H1 (cell line): ENCODE data around the gene DOP1A. TPM values are rescaled to one million over a fixed set of nuclear protein-coding genes. Genes with fewer than 3 reads are reported as not detected.

Source experiments
- CTCF ChIA-PET: fragments of 300-600 bp; sonication (Branson Sonifier 250); formaldehyde crosslinking; loops from one replicate; lab custom pipeline; 2021; ENCODE audit not compliant: partially characterized antibody; lab: Charles Lee
- POLR2A ChIA-PET: fragments of 300-600 bp; sonication (Branson Sonifier 250); formaldehyde crosslinking; loops from one replicate; lab custom pipeline; 2021; ENCODE audit warnings: inconsistent platforms; ENCODE audit not compliant: partially characterized antibody; lab: Charles Lee
- DNase-seq, 2 experiments: peaks; one replicate each; pipeline versions ENCODE4 v3.0.0 to v3.0.0-alpha.2; 2010 to 2022; ENCODE audit warnings: low spot score in 2 of 2, low read depth in 1 of 2, mixed read lengths in 1 of 2
- FAIRE-seq: peaks from 2 replicates; lab custom pipeline; 2011; peaks lifted over from hg19 to GRCh38; lab: Jason Lieb, UNC
- H2AFZ ChIP-seq: 2 replicates; pipeline ENCODE4 v1.8.1; 2012; ENCODE audit warnings: low read length, inconsistent platforms
- H2AK5ac ChIP-seq: 2 replicates; pipeline ENCODE4 v1.6.1; 2013; ENCODE audit warnings: low read depth, low read length
- H2BK120ac ChIP-seq: replicated peaks from 2 replicates; pipeline ENCODE3; 2013; ENCODE audit warnings: low read depth, low read length, inconsistent platforms
- H2BK12ac ChIP-seq: 2 replicates; pipeline ENCODE4 v1.6.1; 2013; ENCODE audit warnings: low read depth, low read length
- H2BK15ac ChIP-seq: 2 replicates; pipeline ENCODE4 v1.6.1; 2013; ENCODE audit warnings: low read length
- H2BK20ac ChIP-seq: 2 replicates; pipeline ENCODE4 v1.6.1; 2013; ENCODE audit warnings: low read length
- H2BK5ac ChIP-seq: 2 replicates; pipeline ENCODE4 v1.6.1; 2013; ENCODE audit warnings: low read depth, low read length
- H3K14ac ChIP-seq: 2 replicates; pipeline ENCODE4 v1.6.1; 2013; ENCODE audit warnings: inconsistent platforms; ENCODE audit not compliant: insufficient read length
- H3K18ac ChIP-seq: 2 replicates; pipeline ENCODE4 v1.6.1; 2013; ENCODE audit warnings: low read length; ENCODE audit errors: extremely low read depth
- H3K23ac ChIP-seq: 2 replicates; pipeline ENCODE4 v1.6.1; 2013; ENCODE audit warnings: inconsistent platforms; ENCODE audit not compliant: insufficient read length
- H3K23me2 ChIP-seq: 2 replicates; pipeline ENCODE4 v1.6.1; 2013; ENCODE audit warnings: low read depth, low read length
- H3K27ac ChIP-seq: 2 replicates; pipeline ENCODE4 v1.6.1; 2011; ENCODE audit warnings: low read depth, low read length, inconsistent platforms
- H3K27me3 ChIP-seq, 4 experiments: replicated peaks in 1 of 4; 1 replicate in 1 of 4; 2 replicates in 3 of 4; pipeline versions ENCODE4 v1.6.1 to v1.8.1; 2011 to 2013; ENCODE audit warnings: low read length in 3 of 4, mild to moderate bottlenecking in 3 of 4, inconsistent platforms in 2 of 4, mixed read lengths in 2 of 4, moderate library complexity in 1 of 4; ENCODE audit not compliant: control insufficient read depth in 3 of 4, insufficient read depth in 3 of 4; ENCODE audit errors: extremely low read depth in 1 of 4
- H3K36me3 ChIP-seq, 4 experiments: 2 replicates each; pipeline versions ENCODE4 v1.6.1 to v1.8.1; 2011 to 2013; ENCODE audit warnings: mild to moderate bottlenecking in 4 of 4, low read length in 3 of 4, moderate library complexity in 2 of 4, control low read depth in 1 of 4, inconsistent platforms in 1 of 4; ENCODE audit not compliant: insufficient read depth in 4 of 4, control insufficient read depth in 2 of 4
- H3K4ac ChIP-seq: replicated peaks from 2 replicates; pipeline ENCODE3; 2013; ENCODE audit warnings: low read length, low read depth, mixed read lengths, inconsistent platforms; ENCODE audit not compliant: insufficient read length
- H3K4me1 ChIP-seq, 4 experiments: replicated peaks in 1 of 4; 1 replicate in 1 of 4; 2 replicates in 3 of 4; pipeline versions ENCODE4 v1.6.1 to v1.8.1; 2011 to 2013; ENCODE audit warnings: low read length in 3 of 4, inconsistent platforms in 2 of 4, mixed read lengths in 1 of 4; ENCODE audit not compliant: insufficient read depth in 4 of 4, control insufficient read depth in 3 of 4
- H3K4me2 ChIP-seq, 2 experiments: 2 replicates each; pipeline versions ENCODE4 v1.6.1 to v1.8.1; 2011 to 2013; ENCODE audit warnings: low read depth in 2 of 2, low read length in 2 of 2, control low read depth in 1 of 2, inconsistent platforms in 1 of 2, mild to moderate bottlenecking in 1 of 2; ENCODE audit not compliant: insufficient read depth in 1 of 2
- H3K4me3 ChIP-seq, 4 experiments: fragments of 200-600, 300-600 bp in 1 of 4; sonication (generic), shearing (Covaris generic), sonication (Bioruptor Twin) in 1 of 4; 2 replicates each; pipeline versions ENCODE4 v1.5.1 to v1.8.1; 2011 to 2016; ENCODE audit warnings: low read length in 4 of 4, low read depth in 3 of 4, control low read depth in 2 of 4, inconsistent platforms in 2 of 4, mild to moderate bottlenecking in 2 of 4, mixed read lengths in 1 of 4, moderate library complexity in 1 of 4; ENCODE audit not compliant: insufficient read depth in 2 of 4; ENCODE audit errors: extremely low read depth in 1 of 4
- H3K56ac ChIP-seq: replicated peaks from 2 replicates; pipeline ENCODE3; 2013; ENCODE audit warnings: low read depth, mild to moderate bottlenecking, mixed read lengths, low read length, inconsistent platforms; ENCODE audit not compliant: insufficient read length
- H3K79me1 ChIP-seq: 2 replicates; pipeline ENCODE4 v1.6.1; 2013; ENCODE audit warnings: low read depth, low read length, control low read depth
- H3K79me2 ChIP-seq, 2 experiments: 2 replicates each; pipeline versions ENCODE4 v1.6.1 to v1.8.1; 2012 to 2013; ENCODE audit warnings: low read length in 2 of 2, mild to moderate bottlenecking in 2 of 2, inconsistent platforms in 1 of 2; ENCODE audit not compliant: insufficient read depth in 2 of 2, control insufficient read depth in 1 of 2
- H3K9ac ChIP-seq, 4 experiments: replicated peaks in 1 of 4; 1 replicate in 1 of 4; 2 replicates in 3 of 4; pipeline versions ENCODE4 v1.6.1 to v1.8.1; 2011 to 2013; ENCODE audit warnings: low read depth in 3 of 4, low read length in 3 of 4, control low read depth in 2 of 4, mild to moderate bottlenecking in 2 of 4, moderate library complexity in 2 of 4, inconsistent platforms in 1 of 4; ENCODE audit errors: extremely low read depth in 1 of 4
- H3K9me3 ChIP-seq, 2 experiments: 2 replicates each; pipeline versions ENCODE4 v1.6.1 to v1.8.1; 2012 to 2013; ENCODE audit warnings: mild to moderate bottlenecking in 2 of 2, moderate library complexity in 2 of 2, control low read depth in 1 of 2, inconsistent platforms in 1 of 2, low read depth in 1 of 2, low read length in 1 of 2, mixed read lengths in 1 of 2; ENCODE audit not compliant: insufficient read depth in 2 of 2
- H4K20me1 ChIP-seq, 2 experiments: replicated peaks in 1 of 2; 2 replicates each; pipeline versions ENCODE3 to v1.8.1; 2011 to 2013; ENCODE audit warnings: inconsistent platforms in 2 of 2, low read length in 2 of 2, mild to moderate bottlenecking in 1 of 2; ENCODE audit not compliant: insufficient read depth in 2 of 2, control insufficient read depth in 1 of 2
- H4K5ac ChIP-seq: 2 replicates; pipeline ENCODE4 v1.6.1; 2013; ENCODE audit warnings: low read length, low read depth, mixed read lengths, inconsistent platforms; ENCODE audit not compliant: insufficient read length
- H4K8ac ChIP-seq: 2 replicates; pipeline ENCODE4 v1.8.0; 2013; ENCODE audit warnings: mild to moderate bottlenecking, moderate library complexity, low read length, inconsistent platforms; ENCODE audit not compliant: insufficient read depth; ENCODE audit errors: extremely low read depth
- H4K91ac ChIP-seq: replicated peaks from 2 replicates; pipeline ENCODE3; 2013; ENCODE audit warnings: low read length, mixed read lengths, inconsistent platforms; ENCODE audit not compliant: insufficient read length
- EP300 ChIP-seq, 2 experiments: IDR thresholded peaks; 1 replicate in 1 of 2; 2 replicates in 1 of 2; pipeline ENCODE4 v1.6.1; 2011 to 2012; ENCODE audit warnings: low read depth in 2 of 2, low read length in 2 of 2, mild to moderate bottlenecking in 2 of 2, borderline replicate concordance in 1 of 2, inconsistent platforms in 1 of 2, moderate library complexity in 1 of 2
- POU5F1 ChIP-seq: IDR thresholded peaks from 2 replicates; pipeline ENCODE4 v1.6.1; 2011; ENCODE audit warnings: low read depth, mild to moderate bottlenecking, low read length, moderate library complexity
- RXRA ChIP-seq: IDR thresholded peaks from 2 replicates; pipeline ENCODE4 v1.6.1; 2011; ENCODE audit warnings: low read depth, mild to moderate bottlenecking, low read length, moderate library complexity; ENCODE audit not compliant: insufficient read depth
- SAP30 ChIP-seq: fragments of 300-600 bp; sonication (generic); IDR thresholded peaks from 2 replicates; pipeline ENCODE4 v1.7.1; 2012; ENCODE audit warnings: low read length, moderate library complexity, mild to moderate bottlenecking, inconsistent platforms; ENCODE audit not compliant: insufficient read depth, insufficient replicate concordance
- TEAD4 ChIP-seq: IDR thresholded peaks from 2 replicates; pipeline ENCODE4 v1.6.1; 2012; ENCODE audit warnings: low read depth, low read length, inconsistent platforms, mixed read lengths
- WGBS, 2 experiments: shearing (Covaris generic) in 1 of 2; methylation state at CpG; one replicate each; pipeline versions ENCODE4 v1.1.6 to v1.1.7; 2013 to 2015; ENCODE audit warnings: low lambda C conversion rate in 2 of 2, mixed read lengths in 2 of 2, inconsistent platforms in 1 of 2, low coverage in 1 of 2, missing lambda C conversion rate in 1 of 2; ENCODE audit not compliant: insufficient replicate concordance in 2 of 2, insufficient coverage in 1 of 2, insufficient read length in 1 of 2; ENCODE audit errors: extremely low coverage in 1 of 2, missing lambda C conversion rate in 1 of 2; 5-methylcytosine and 5-hydroxymethylcytosine counted together
- polyA plus RNA-seq, 7 experiments: library from polyadenylated mRNA; depleted of rRNA in 3 of 7; stranded (reverse) in 5 of 7; unstranded in 2 of 7; fragments of >200 nt in 5 of 7; fragments of 200-250 nt in 2 of 7; gene quantifications; 1 replicate in 5 of 7; 2 replicates in 1 of 7; 4 replicates in 1 of 7; pipeline versions ENCODE4 v1.2.1 to v1.2.3, GENCODE V29; 2011 to 2013; ENCODE audit warnings: missing spikeins in 2 of 7, mixed read lengths in 2 of 7
- total RNA-seq: library from RNA; stranded (reverse); fragmentation: NEBNext Ultra II Directional; extraction: Animal tissue kit (Norgen Biotek cat#: 25700); gene quantifications from 2 replicates; pipeline ENCODE4 v1.2.1, GENCODE V29; 2021

Gene DOP1A
- total and polyA plus RNA-seq, 2 of the 8 experiments (the other 6 are each of a cell fraction or from before 2014, with no cell fraction given), result 7.5 to 14.7 TPM

DNA sequence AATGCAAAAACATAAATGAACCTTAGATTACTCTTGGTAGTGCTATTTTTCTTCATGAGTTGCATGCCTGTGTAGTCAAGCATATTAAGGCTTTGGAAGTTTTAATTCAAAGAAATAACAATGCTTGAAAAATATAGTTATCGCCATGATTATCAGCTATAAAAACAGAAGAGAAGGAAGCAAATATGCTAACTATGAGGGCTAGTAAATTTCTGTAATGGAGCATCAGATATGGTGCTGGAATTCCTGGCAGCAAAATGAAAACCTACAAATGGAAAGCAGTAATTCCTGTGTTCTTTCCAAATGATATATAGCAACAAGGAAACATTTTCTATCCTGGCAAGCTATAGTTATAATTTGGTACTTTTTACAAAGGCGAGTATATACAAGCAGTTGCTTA is 29.7 kb downstream of the DOP1A start:
- H3K18ac ChIP-seq, result no peak overlapping the region
- H3K23me2 ChIP-seq, result no peaks in the 10 kb centered on the region
- H3K4me2 ChIP-seq, result no peak overlapping the region
- H4K91ac ChIP-seq, result no peak overlapping the region
- H3K79me2 ChIP-seq, result peaks cover 0 to 4% of the 10 kb centered on the region in 2 experiments; a peak in 1 of 4 replicates
- H2BK120ac ChIP-seq, result no peak overlapping the region
- no peak overlapping the region for H3K4me3 ChIP-seq
- H3K14ac ChIP-seq, result no peak overlapping the region
- H2AFZ ChIP-seq, result no peak overlapping the region
- no peak overlapping the region for H2BK15ac ChIP-seq
- no peak overlapping the region for H3K27ac ChIP-seq
- no peaks in the 10 kb centered on the region for H3K79me1 ChIP-seq
- no peaks in the 10 kb centered on the region for H3K4me1 ChIP-seq
- H2BK20ac ChIP-seq, result no peak overlapping the region
- no peak overlapping the region for H2BK12ac ChIP-seq
- H2BK5ac ChIP-seq, result no peak overlapping the region
- CTCF ChIA-PET, result interaction anchor here (0.6 to 2.2 kb wide), 3 partner anchors 30 to 122 kb away, joined by 4 to 12 read pairs (median 5); partner anchors contain the start of gene DOP1A
- H3K23ac ChIP-seq, result no peak overlapping the region
- no peak overlapping the region for H3K56ac ChIP-seq
- no peak for FAIRE-seq
- WGBS, 2 experiments, result 91% methylated on average over 2 of the region's 2 CpGs; no CpG with 5 or more reads in 1 of the 2 experiments
- H3K4ac ChIP-seq, result no peak overlapping the region
- no peak overlapping the region for H3K9ac ChIP-seq
- H4K8ac ChIP-seq, result no peak overlapping the region
- DNase-seq, result no peak
- H3K36me3 ChIP-seq, result peaks cover 0 to 8% (median 0%) of the 10 kb centered on the region in 4 experiments; a peak in 1 of 8 replicates
- no peak overlapping the region for H2AK5ac ChIP-seq
- H4K20me1 ChIP-seq, result no peaks in the 10 kb centered on the region
- H4K5ac ChIP-seq, result no peak overlapping the region
- H3K27me3 ChIP-seq, result peaks cover 0 to 1% (median 0%) of the 10 kb centered on the region in 4 experiments; a peak in 1 of 7 replicates
- POLR2A ChIA-PET, result no interaction called here
- H3K9me3 ChIP-seq, result no peaks in the 10 kb centered on the region
- TF ChIP-seq POU5F1 (no peak), SAP30 (no peak), EP300 (IDR thresholded peaks at IDR 0.05; ENCODE audit: borderline replicate concordance in 1 of 2, low read depth in 2 of 2, low read length in 2 of 2) (no peak), RXRA (no peak), TEAD4 (no peak)
